ENCODE results near the gene ROMO1.

The ROMO1 gene

DNA sequence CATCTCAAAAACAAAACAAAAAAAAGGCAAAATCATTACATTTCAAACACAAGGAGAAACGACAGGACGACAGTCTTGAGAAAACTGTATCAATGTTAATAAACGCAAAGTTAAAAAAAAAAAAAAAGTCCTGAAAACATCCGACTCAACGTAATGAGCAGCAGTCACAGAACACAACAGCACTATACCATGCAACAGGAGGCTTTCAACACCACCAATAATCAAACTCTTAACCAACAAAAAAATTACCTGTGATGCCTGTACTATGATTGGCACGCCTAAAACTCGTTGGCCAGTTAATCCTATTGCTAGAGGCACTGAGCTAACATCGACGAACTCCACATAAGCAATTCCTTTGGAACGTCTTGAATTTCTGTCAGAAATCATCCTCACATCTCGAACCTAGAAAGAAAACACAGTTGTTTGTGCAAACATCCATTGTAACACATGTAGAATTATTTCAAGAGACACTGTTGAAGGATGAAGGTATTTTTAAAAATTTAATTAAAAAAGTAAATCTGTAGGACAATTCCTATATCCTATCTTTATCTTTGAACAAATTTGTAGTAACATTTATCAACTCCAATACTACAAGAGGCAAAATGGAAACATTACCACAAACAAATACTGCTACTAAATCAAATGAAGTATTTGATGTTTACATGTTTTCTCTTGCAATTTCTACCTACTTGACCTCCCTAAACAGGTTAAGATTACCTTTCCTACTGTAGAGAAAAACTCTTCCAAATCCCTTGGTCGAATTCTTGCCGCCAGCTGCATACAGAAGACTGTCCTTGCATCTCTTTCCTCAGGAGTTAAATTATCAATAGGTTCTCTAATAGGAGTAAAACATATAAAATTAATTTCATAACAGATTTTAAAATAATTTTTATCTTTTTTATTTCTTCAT lies 25.4 kb downstream of the ROMO1 start:
- TF ChIP-seq CTCF (IDR thresholded peaks at IDR 0.05; ENCODE audit: low read depth, low read length) = no peak
- no peak overlapping the region for H3K4me3 ChIP-seq (replicated peaks in 1 of 2; ENCODE audit: low read depth in 2 of 2, low read length in 2 of 2)
- DNase-seq (ENCODE audit: low read depth in 2 of 2) = no peak

GRCh38 chr20:35726842-35727711 lies 27.9 kb downstream of the ROMO1 start:
- no peak for DNase-seq (ENCODE audit: low read depth in 2 of 2)
- no peak overlapping the region for H3K4me3 ChIP-seq (replicated peaks in 1 of 2; ENCODE audit: low read depth in 2 of 2, low read length in 2 of 2)
- TF ChIP-seq CTCF (IDR thresholded peaks at IDR 0.05; ENCODE audit: low read depth, low read length) = no peak

- no peak for TF ChIP-seq CTCF (IDR thresholded peaks at IDR 0.05; ENCODE audit: low read depth, low read length)
- no peak overlapping the region for H3K4me3 ChIP-seq (replicated peaks in 1 of 2; ENCODE audit: low read depth in 2 of 2, low read length in 2 of 2)
- no peak for DNase-seq (ENCODE audit: low read depth in 2 of 2)
These were observed 30.1 kb downstream of the ROMO1 start for GRCh38 chr20:35729283-35729807.

GRCh38 chr20:35729836-35730582 lies 30.8 kb downstream of the ROMO1 start:
- H3K4me3 ChIP-seq (replicated peaks in 1 of 2; ENCODE audit: low read depth in 2 of 2, low read length in 2 of 2) = no peak overlapping the region
- no peak for TF ChIP-seq CTCF (IDR thresholded peaks at IDR 0.05; ENCODE audit: low read depth, low read length)
- DNase-seq (ENCODE audit: low read depth in 2 of 2) = no peak

DNA sequence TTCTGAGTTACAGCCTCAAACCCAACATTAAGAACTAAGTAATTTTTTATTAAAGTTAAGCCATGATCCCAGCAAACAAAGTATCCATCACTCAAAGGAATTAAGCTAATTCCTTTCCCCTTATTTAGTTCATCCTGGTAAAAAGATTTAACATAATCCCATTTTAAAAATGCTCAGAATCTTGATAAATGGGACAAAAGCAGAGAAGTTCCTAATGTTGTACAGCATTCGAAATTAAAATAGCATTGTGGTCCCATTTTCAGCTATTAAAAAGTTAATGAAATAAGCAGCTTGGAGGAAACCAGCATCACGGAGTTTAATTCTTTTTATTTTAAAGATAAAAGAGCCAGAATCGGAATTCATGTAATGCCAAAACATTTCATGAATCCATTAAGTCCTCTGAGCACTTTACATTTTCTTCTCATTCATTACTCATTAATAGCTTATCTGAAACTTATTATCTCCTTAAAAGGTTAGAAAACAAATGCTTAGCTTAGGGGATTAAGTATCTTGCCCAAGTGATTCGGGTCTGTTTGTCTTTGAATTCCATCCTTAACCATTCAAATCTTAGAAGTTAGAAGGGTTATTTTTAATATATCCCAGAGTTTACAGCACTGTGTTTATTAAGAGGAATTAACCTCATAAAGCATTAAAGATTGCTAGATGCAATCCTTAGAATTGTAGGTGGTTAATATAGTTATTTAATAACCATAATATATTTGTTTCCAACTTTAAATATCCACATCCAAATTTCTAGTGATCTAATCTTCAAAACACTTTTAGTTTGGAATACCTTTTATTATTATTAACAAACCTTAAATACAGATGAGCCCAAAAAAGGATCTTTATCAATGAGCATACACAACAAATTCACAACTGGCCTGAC lies 31.6 kb downstream of the ROMO1 start:
- TF ChIP-seq CTCF (IDR thresholded peaks at IDR 0.05; ENCODE audit: low read depth, low read length) = no peak
- no peak for DNase-seq (ENCODE audit: low read depth in 2 of 2)
- H3K4me3 ChIP-seq (replicated peaks in 1 of 2; ENCODE audit: low read depth in 2 of 2, low read length in 2 of 2) = no peak overlapping the region
